HG02763 (cell line): ENCODE measurements around the gene ZNF423.

Source experiments
- ATAC-seq: cut with Tn5 transposase; IDR thresholded peaks from one replicate; pipeline ENCODE4 v1.9.1; 2021; ENCODE audit warnings: mild to moderate bottlenecking, moderate library complexity; ENCODE audit not compliant: unreplicated experiment

ZNF423 gene

DNA sequence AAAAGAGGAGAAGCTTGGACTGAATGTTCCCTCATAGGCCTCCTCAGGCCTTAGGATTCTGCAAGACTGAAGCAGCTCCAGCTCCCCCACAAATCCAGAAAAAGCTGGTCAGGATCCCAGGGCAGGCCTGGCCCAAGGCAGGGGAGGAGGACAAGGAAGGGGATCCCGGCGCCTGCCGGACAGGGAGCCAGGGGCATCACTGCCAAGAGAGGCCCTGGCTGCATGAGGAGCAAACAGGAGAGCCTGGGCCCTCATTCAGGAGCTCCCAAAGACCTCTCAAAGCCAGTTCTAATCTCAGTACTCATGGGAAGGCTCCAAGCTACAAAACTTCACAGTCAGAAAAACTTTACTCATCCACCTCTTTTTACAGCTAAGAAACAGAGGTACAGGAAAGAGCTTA is 67.3 kb downstream of the ZNF423 start:
- ATAC-seq = no peak

DNA sequence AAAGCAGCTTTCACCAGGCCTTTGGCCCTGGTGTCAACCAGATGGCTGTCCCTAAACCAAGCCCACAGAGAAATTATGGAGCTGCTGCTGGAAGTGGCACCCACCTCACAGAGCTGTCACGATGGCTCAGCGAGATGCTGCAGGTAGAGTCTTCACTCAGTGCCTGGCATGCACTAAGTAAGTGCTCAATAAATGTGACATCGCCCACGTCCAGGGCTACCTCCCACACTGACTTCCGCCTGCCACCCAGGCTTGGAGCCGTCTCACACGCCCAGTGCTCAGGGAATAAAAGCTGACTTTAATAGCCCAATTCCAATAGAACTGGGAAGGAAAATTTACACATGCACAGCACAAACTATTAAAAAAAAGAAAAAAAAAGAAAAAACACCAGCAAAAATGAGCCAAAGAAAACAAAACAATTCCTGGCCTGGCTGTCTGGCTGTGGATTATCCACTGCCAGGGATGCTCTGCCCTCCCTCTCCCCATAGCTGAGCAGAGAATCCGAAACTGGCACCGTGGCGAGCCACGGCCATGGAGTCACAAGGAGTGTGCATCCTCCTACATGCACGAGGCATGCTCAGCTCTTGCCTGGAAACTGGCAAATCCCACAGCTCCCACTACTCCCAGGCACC is 68.9 kb downstream of the ZNF423 start:
- no peak for ATAC-seq

DNA sequence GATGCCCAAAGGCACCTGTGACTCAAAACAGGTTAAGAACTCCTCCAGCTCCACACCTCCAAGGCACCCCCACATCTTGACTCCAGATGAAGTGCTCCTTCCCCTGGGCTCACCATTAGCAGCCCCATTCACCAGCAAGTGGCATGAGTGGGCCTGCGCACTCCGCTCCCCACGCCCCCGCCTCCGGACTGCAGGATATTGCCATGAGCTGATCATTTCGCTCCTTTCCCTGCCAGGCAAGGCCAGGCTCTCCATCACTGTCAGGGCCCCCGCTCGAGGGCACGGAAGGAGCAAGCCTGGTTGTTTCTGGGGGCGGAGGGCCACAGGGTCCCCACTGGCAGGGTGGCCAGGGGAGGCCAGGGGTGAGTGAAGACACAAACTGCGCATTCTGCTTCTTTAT is 69.9 kb downstream of the ZNF423 start:
- ATAC-seq = no peak

DNA sequence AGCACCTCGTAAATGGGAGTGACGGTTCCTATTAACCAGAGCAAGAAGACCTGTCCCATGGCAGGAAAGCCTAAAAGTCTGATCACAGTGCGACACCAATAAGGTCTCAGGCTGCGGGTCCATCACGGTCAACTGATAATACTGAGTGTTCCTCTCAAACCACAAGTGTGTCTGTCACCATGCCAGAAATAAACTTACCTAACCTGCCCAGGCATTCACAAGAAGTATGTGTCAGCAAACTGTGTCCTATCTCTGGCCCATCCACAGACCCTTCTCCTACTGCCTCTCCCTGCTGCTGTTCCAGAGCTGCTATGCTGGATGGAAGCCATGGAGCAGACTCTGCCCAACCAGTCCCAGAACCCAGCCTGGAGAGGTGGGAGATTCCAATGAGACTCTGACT is 73.5 kb downstream of the ZNF423 start:
- no peak for ATAC-seq

DNA sequence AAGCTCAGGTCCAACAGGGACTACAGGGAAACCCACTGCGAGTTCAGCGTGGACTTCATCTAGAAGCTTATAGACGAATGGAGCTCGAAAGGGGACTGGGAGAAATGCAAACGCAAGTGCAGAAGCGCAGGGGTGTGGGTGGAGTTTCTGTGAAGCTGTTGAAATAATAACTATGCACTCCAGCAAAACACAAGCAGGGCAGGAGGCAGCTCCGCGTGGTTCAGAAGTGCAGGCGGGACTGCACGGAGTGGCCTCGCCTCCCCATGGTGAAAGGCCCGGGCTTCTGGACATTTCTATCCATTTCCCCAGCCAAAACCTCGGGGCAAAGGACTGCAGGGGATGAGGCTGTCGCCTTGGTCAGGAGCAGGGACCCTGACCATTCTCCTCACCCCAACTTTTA is 74.5 kb downstream of the ZNF423 start:
- ATAC-seq = no peak

DNA sequence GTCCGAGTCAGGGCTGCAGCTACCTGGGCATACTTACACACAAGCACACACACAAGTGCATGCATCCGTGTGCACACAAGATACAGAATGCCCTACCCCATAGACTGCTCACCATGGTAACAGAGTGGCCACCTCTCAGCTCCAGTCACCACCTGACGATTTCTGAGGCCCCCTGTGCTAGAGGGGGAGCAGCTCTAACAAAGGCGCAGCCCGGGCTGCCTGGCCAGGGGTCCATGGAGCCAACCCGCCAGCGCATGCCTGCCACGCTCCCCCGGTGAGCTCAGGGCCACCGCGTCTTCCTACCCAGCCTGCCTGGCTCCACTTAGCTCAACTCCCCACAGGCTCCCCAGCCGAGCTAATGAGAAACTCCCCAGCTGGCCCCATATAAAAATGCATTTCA is 75.5 kb downstream of the ZNF423 start:
- no peak for ATAC-seq

DNA sequence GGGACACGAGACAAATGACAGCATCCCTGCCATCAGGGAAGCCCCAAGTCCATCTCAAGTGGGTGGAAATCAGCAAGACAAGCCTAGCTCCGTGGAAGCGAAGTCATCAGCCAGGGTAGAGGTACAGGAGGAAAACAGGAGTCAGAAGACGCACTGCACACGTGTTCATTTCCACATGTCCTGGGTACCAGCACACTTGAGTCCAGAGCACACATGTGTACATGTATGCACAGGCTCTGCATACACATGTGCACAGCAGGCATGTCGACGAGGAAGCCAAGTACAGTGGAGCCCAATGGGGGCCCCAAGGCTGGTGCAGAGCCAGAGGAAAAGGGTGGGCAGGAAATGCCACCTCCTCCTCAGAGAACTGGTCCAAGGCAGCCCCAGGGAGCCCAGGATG is 75.9 kb downstream of the ZNF423 start:
- no peak for ATAC-seq

DNA sequence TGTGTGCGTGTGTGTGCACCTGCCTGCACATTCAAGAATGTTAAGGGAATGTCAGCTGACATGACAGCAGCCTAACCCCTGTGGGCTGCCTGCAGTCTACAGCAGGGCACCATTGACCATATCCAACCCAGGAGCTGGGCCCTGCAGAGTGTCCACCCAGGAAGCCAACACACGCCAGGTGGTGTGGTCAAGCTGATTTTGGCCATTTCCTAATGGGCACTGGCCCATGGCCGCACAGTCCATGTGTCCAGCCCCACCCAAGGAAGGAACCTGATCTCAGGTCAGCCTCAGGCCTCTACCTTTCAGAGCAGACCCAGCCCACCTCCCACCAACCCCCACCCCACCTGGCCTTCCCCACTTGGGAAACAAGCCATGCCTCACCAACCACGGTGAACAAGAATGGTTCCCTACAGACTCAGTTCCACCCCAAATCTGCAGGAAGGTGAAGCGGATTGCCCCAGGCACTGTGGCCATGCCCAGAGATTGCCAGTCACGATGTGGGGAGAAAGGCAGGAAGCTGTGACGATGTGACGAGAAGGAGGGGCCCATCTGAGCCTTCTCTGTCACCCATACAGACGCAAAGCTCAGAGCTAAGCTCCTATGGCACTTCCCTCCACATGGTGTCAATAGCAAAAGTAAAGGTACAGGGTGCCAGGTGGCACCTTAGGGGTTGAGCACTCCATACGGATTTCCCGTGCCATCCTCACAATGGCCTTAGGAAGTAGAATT is 77.5 kb downstream of the ZNF423 start:
- ATAC-seq = no peak

DNA sequence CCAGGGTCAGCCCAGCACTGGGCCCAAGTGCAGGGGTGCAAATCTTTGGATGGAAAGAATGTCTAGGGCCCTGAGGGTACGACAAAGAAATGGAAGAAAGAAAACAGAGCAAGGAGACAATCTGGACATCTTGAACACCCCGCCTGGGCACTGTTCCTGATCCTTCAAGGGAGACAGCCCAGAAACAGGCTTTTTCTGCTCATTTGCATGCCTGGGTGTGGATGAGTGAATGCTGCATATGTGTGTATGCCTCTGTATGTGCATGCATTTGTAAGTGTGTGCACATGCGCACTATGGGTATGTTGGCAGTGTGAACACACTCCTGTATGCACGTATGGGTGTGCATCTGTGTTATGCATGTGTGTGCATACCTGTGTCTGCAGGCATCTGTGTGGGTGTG is 79.2 kb downstream of the ZNF423 start:
- no peak for ATAC-seq

DNA sequence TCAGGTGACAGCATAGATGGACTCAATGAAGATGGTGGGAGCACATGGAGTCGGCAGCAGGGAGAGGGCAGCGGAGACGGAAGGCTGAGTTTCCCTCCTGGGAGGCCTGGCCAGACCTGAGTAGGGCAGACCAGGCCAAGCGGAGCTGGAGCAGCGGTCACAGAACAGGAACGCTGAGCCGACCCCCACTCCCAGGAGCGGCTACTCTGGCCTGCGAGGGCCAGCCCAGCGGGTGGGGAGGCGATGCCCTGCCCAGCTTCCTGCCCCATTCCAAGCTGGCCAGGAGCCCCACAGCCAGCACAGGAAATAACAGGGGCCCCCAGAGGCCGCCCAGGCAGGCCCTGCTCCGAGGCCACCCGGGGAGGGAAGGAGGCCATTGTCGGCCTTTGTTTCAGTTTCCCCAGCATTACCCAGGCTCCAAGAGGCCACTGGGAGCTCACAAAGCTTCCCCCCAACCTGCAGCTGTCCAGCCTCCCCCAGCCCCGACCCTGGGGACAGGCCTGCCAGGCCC is 79.8 kb downstream of the ZNF423 start:
- no peak for ATAC-seq

DNA sequence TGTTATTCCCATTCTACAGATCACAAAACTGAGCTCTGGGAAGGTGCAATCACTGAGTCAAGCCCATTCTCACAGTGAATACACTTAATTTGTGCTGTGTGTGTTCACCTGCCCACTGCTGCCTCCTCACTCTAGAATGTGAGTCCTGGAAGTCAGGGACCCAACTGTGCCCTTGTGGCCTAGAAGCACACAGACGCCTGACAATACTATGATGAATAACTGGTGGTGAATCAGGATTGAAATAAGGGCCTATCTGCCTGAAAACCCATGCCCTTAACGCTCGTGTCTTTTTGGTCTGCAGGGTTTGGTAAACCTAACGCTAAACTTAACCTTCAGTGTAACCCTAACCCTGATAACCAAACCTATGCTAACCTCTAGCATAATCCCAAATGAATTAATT is 80.3 kb downstream of the ZNF423 start:
- no peak for ATAC-seq

DNA sequence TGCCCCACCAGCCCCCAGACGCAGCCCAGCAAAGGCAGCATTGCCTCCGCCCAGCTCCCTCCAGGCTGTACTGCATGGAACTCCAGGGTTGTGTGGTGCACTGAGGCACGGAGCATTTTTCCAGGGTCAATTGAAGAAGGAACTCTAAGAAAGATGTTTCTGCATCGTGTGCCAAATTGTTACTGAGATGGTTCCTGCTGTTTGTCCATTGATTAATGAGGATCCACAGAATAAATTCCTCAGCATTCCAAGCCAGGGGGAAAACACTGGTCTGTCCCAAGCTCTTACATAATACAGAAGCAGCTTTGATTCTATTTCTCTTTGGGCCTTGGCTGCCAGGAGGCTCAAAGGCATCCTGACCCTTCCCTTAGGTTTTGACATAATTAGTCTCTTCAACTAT is 80.9 kb downstream of the ZNF423 start:
- ATAC-seq = no peak

DNA sequence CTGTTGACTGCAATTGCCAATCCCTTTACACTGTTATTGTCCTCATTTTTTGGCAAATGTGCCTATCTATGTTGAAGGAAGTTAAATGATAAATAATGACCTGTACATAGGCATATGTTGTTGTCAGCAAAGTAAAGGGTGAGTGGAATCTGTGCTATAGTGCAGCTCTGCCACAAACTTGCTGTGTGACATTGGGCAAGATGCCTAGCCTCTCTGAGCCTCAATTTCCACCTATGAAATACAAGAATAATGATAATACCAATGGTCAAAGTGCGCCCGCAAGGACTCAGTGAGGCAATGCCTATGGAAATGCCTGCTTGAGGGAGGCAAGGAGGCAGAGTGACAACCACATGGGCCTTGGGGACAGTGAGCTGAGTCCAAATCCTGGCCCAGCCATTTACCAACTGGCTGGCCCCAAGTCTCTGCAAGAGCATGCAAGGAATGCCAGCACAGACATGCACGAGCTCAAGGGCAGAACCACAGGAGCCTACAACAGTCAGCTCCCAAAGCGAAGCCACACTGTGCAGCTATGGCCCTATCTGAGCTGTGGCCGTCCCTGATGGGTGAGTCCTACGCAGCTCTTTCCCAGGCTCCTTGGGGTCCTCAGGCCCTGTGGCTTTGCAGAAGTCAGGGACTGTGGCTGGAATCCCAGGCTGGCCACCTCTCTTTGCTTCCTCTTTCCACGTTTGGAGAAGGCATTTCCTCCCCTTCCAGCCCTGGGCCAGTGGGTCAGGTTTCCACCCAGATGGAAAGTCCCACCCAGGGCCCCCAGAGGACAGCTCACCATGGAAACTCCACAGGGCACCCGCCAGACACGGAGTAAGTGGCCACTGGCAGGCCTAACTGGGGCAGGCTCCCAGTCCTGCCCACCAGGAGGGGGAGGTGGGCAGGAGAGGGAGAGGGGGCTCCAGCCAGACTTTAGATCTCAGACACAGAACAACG is 82.1 kb downstream of the ZNF423 start:
- ATAC-seq = no peak

DNA sequence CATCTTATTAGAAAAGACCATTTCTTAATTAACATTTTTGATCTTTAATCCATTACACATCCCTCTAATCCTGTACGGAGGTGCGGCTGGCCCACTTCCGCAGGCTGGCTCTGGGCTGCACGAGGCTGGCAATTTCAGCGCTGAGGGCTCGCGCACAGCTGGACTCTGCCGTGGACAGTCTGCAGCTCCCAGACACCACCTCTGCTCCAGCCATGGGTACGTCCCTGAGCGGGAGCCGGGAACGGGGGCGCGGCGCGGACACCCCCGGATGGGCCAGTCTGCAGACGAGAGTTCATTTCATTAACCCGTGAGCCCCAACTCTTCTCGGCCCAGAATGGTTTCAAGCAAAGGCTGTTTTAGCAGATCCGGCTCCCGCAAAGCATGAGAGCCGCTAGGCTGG is 87.9 kb downstream of the ZNF423 start:
- no peak for ATAC-seq

DNA sequence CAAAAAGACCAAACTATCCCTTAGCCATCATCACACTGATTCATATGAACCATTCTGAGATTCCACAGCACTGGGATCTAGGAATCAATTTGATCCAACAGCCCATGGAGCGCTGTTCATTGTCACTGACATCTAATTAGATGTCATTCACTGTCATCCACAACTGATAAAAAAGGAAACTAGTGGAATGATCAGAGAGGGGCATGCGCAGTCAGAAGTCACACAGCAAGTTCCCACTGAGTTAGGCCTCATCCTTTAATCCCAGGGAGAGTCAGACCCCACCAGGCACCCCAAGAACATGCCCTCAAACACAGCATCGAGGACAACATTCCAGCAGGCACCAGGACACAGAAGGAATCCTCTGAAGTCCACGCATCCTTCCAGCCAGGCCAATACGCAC is 88.5 kb downstream of the ZNF423 start:
- ATAC-seq = no peak

DNA sequence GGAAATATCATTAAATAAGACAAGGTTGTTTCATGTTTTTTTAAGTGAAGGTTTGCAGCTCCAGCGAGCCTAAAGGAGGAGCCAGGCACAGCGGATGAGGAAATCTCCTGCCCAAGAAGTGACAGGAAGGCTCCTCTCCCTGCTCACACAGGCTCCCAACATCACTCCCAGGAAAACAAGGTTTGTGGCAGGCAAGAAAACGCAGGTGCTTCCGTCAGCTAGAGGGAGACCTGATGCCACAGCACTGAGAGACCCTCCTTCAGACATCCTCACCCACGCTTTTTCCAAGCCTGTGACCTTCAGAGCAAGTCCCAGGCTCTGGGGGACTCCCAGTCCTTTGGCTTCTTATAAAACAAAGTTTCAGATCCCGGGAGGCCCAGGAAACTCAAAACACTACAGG is 89.7 kb downstream of the ZNF423 start:
- no peak for ATAC-seq

DNA sequence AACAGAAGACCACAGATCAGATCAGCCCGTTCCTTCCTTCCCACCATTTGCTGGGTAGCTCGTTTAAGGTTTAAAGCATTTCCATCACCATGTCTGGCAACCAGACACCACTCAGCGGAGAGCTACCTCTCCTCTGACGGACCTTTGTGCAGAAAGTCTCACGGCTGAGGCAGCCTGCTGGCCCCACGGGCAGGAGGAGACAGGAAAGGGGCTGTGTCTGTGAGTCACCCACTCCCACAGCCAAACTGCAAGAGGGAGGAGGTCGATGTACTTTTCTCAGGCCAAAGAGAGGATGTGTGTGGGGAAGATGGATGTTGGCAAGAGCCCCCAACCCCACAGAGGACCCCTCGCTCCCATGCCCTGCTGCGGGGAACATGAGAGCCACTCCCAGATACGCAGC is 92.1 kb downstream of the ZNF423 start:
- no peak for ATAC-seq

DNA sequence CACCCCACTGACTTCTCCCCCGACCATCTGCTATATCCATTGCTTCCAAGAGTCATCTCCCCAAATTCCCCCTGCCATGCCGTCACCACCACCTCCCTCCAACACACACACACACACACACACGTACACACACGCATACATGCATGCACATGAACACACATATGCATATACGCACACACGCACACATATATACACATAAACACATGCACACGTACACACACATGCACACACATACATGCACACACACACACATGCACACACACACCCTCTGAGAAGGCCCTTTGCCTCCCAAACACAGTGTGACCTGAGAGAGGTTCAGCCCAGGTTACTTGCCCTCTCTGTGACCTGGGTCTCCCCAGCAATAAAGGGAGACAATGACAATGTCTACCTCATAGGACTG is 95.1 kb downstream of the ZNF423 start:
- ATAC-seq = no peak

DNA sequence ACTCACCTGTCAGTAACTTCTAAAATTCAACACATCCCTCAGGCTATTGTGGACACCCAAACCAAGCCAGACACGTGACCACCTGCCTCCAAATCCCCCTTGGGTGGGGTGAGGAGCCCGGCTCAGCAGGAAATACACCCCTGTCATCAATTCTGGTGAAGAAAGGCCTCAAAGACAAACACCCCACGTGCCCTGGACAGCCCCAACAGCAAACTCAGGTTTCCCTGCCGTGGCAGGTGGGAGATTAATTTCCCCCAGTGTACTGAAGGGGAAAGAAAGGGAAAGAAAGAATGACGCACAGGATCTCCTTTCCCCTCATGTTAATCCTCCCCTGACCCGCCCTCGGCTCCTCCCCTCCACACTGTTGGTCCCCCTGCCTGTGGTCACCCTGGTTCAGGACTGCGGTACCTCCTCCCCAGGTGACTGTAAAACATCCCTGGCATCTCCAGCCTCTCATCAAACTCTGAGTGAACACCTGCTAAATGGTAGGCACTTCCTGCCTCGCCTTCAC is 98.3 kb downstream of the ZNF423 start:
- ATAC-seq = no peak

DNA sequence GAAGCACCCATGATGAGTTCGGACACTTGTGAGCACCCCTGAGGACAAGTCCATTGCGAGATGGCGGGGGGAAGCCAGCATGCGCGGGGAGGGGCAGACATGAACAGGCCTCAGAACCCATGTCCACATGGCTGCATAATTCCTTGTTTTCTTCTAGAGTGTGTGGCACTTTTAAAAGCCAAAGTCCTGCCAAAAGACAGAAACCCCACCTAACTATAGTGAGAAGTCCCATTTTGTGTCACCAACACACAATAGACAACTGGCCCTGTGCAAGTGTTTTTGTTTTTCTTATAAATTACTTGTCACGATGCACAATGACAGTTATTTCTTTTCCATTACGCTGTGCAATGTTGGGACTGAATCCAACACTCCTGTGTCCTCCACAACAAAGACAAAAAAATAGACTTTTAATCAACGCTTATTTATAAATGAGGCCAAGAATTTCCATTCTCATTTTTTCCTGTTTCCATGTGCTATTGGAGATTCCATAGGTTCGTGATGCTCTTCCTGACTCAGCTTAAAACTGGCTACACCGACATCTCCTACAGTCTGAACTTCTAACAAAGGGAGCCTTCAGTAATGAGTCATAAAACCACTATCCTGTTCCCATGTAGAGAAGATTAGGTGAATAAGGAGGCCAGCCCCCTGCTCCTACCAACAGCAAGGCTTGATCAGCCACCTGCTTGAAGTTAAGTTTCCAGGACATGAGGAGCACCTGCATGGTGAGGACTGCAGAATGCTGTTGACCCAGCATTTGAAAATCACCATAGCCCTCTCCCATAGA is 98.9 kb downstream of the ZNF423 start:
- ATAC-seq = no peak
